NCI-H1930 (cell line): ENCODE results near the gene ARHGAP15.

Source experiments
- DNase-seq, 2 experiments: peaks; one replicate each; lab custom pipeline; 2025; lab: John Stamatoyannopoulos, UW

ARHGAP15 gene

GRCh38 chr2:143768991-143769390 is 639.8 kb downstream of the ARHGAP15 start:
- no peak for DNase-seq

DNA sequence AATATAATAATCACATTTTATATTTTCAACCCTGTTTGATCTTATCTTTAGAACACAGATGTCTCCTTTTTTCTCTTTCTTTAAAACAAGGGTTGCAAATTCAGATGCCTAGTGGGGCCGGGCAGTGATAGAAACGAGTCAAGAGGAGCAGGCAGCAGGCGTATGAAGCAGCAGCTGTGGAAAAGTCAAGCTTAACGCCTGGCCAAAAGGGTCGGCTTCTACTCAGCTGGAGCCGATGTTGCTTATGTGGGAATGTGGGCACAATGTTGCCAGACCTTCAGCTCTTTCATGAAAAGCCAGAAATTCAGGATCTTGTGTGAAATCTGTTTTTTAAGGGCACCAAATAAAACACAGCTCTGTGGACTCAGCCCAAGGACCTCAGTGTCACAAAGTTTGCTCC is 642.7 kb downstream of the ARHGAP15 start:
- DNase-seq, result no peak

GRCh38 chr2:143776526-143777297 is 647.5 kb downstream of the ARHGAP15 start:
- no peak for DNase-seq

DNA sequence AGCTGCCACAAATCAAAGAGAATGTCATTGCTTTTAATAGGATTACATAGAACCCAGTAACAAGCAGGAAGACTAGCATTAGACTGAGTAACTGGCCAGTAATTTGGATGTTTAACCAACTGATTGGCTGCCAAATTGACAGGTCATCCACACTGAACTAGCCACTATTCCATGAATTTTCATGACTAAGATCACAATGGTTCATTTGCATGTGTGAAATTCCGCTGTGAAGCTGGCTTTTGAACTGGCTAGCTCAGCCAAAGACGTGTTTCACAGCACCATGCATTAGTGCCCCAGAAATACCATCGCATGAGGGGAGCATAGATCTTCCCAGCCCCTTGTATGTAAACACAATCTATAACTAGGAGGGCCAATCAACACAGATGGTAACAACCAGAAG is 649.8 kb downstream of the ARHGAP15 start:
- no peak for DNase-seq

- DNase-seq, result no peak
These were observed 657.0 kb downstream of the ARHGAP15 start for GRCh38 chr2:143786026-143786765.

GRCh38 chr2:143787674-143788073 is 658.5 kb downstream of the ARHGAP15 start:
- no peak for DNase-seq

GRCh38 chr2:143792602-143793001 is 663.4 kb downstream of the ARHGAP15 start:
- DNase-seq, result no peak

DNA sequence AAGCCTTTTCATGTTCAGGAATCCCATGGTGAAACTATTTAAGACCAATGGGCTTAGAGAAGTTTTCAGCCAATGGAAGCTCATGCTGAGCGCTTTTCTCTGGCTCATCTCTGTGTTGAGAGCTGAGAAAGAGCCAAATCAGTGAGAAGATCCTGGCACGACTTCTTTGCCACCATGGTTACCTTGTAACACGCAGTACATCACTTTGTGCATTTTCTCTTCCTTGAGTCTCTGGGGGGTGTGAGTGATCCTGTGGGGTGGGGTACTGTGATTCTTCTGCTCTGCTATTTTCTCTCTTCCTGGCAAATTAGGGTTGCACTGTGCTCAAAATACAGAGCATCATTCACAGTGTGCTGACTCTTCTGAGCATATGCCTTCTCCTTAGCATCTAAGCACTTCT is 664.2 kb downstream of the ARHGAP15 start:
- DNase-seq, result no peak

- DNase-seq, result no peak
These were observed 666.8 kb downstream of the ARHGAP15 start for GRCh38 chr2:143796051-143796450.

GRCh38 chr2:143801561-143801960 is 672.3 kb downstream of the ARHGAP15 start:
- DNase-seq, result no peak

DNA sequence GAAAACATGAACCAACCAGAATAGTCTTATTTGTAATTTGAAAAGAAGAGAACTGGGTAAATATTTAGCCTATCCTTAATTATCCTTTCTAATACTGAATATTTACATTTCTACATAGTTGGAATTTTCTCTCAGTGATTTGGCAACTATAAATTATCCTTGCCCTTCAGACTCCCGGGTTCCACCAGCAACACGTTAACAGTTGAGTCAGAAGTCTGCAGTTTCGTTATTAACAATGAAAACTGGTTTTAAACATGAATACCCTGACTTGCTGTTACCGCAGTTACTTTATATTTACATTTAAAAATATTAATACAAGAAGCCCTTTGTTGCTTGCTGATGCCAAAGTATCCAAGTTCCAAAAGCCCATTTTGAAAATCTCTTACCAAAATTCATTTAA is 673.0 kb downstream of the ARHGAP15 start:
- no peak for DNase-seq

- DNase-seq, result no peak
These were observed 673.8 kb downstream of the ARHGAP15 start for GRCh38 chr2:143802871-143803650.

DNA sequence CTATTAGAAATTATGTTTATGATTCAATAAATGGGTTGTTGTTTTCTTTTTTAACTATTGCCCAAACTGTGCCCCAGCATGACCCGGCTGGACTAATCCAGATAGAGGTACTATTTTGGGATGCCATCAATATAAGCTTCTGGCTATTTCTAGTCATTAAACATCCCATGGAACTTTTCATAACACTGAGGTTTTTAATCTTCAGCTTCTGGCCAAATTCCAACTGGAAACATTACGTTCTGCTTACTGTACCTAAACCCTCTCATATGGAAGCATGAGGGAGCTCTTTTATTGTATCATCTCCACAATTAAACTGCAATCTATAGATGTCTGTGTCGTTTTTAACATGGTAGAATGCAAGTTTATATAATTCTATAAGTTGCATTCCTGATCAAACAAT is 674.7 kb downstream of the ARHGAP15 start:
- DNase-seq, result no peak

GRCh38 chr2:143805666-143806065 is 676.4 kb downstream of the ARHGAP15 start:
- DNase-seq, result no peak

GRCh38 chr2:143807192-143807591 is 678.0 kb downstream of the ARHGAP15 start:
- DNase-seq, result no peak

- no peak for DNase-seq
These were observed 678.5 kb downstream of the ARHGAP15 start for GRCh38 chr2:143807671-143808070.

DNA sequence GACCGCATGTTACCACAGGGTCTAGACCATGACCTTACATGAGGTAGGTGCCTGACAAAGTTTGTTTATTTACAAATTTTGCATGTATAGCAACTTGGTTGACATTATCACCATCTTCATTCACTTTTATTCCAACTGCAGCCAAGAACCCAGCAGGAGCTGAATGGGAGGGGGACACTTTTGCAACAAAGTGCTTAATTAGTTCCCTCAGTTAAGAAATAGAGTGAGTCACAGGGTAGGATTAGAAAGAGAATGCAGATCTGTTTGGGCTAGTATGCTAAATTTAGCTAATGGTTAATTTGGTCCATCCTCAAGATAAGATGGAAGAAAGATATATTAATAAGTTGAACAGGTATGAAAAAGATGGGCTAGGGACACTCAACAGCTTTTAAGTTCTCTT is 678.9 kb downstream of the ARHGAP15 start:
- no peak for DNase-seq

DNA sequence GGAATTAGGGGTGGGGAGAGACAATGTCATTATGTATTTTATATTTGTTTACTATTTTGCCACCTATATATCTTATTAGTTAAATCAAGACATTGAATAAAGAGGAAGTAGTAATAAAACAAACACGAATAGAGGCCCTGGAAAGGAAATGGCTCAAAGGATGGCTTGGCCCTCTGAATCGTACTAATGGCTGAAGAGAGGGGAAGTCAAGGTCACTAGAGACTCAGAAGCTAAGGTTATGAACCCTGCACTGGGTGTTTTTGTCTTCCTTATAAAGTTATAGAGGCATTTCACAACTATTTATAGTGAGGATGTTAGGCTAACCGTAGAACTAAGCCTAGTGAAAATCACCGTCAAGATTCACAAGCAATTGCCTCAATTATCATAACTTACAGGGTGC is 685.9 kb downstream of the ARHGAP15 start:
- DNase-seq, result no peak

- DNase-seq, result no peak
These were observed 687.7 kb downstream of the ARHGAP15 start for GRCh38 chr2:143816916-143817315.
